K562 (cell line): ENCODE measurements around the gene RBM34. TPM values are rescaled to one million over a fixed set of nuclear protein-coding genes. Genes with fewer than 3 reads are reported as not detected.
A peak's percentile ranks its signal among the peaks of the same experiment; 100 is the strongest.

ENCODE experiments used
- ERF ChIP-seq: fragments of 450-650 bp; formaldehyde crosslinking; IDR thresholded peaks from 2 replicates; pipeline ENCODE4 v1.4.0; 2020; ENCODE audit warnings: mild to moderate bottlenecking, mixed read lengths
- FOXA1 ChIP-seq: fragments of 450-650 bp; IDR thresholded peaks from 2 replicates; pipeline ENCODE4 v1.6.1; 2016; ENCODE audit warnings: mild to moderate bottlenecking, borderline replicate concordance
- GABPB1 ChIP-seq: sonication (generic); formaldehyde crosslinking; IDR thresholded peaks from 2 replicates; pipeline ENCODE4 v1.8.0; 2022; ENCODE audit warnings: mild to moderate bottlenecking, missing genetic modification reagents
- HLTF ChIP-seq: fragments of 450-650 bp; IDR thresholded peaks from 2 replicates; pipeline ENCODE4 v1.6.1; 2016
- NFIX ChIP-seq: fragments of 250-450 bp; sonication (Bioruptor Pico); IDR thresholded peaks from 2 replicates; pipeline ENCODE4 v1.4.0; 2020; ENCODE audit warnings: low read depth, mild to moderate bottlenecking, moderate library complexity
- OTX1 ChIP-seq: fragments of 450-650 bp; formaldehyde crosslinking; IDR thresholded peaks from 2 replicates; pipeline ENCODE4 v1.4.0; 2022; ENCODE audit warnings: mild to moderate bottlenecking
- PTBP1 ChIP-seq: fragments of 200-400 bp; formaldehyde crosslinking; IDR thresholded peaks from 2 replicates; pipeline ENCODE4 v1.6.1; 2017; ENCODE audit warnings: low read depth, low read length
- RERE ChIP-seq: sonication (generic); formaldehyde crosslinking; IDR thresholded peaks from 2 replicates; pipeline ENCODE4 v1.8.0; 2023; ENCODE audit warnings: missing genetic modification reagents, mild to moderate bottlenecking, borderline replicate concordance
- TEAD4 ChIP-seq, 2 experiments: sonication (generic) in 1 of 2; formaldehyde crosslinking in 1 of 2; IDR thresholded peaks; 2 replicates each; pipeline versions ENCODE4 v1.6.1 to v1.8.0; 2012 to 2022; ENCODE audit warnings: borderline replicate concordance in 1 of 2, inconsistent platforms in 1 of 2, low read length in 1 of 2, mild to moderate bottlenecking in 1 of 2, missing genetic modification reagents in 1 of 2
- XRCC4 ChIP-seq: IDR thresholded peaks from one replicate; pipeline ENCODE4 v1.6.1; 2011; ENCODE audit not compliant: insufficient read depth, insufficient read length; ENCODE audit errors: extremely low read depth
- ZC3H4 ChIP-seq: sonication (generic); formaldehyde crosslinking; IDR thresholded peaks from 2 replicates; pipeline ENCODE4 v1.9.0; 2021; ENCODE audit warnings: missing genetic modification reagents, borderline replicate concordance
- ZNF41 ChIP-seq: fragments of 250-450 bp; sonication (Bioruptor Pico); conservative IDR thresholded peaks from 2 replicates; pipeline ENCODE4 v1.4.0; 2020; ENCODE audit warnings: mild to moderate bottlenecking
- ZNF57 ChIP-seq: fragments of 450-650 bp; formaldehyde crosslinking; IDR thresholded peaks from 2 replicates; pipeline ENCODE4 v1.4.0; 2020; ENCODE audit warnings: mild to moderate bottlenecking, moderate library complexity
- ZNF583 ChIP-seq: fragments of 250-450 bp; sonication (Bioruptor Pico); IDR thresholded peaks from 2 replicates; pipeline ENCODE4 v1.4.0; 2020
- polyA plus RNA-seq, 8 experiments: library from polyadenylated mRNA; depleted of rRNA in 4 of 8; stranded (reverse) in 5 of 8; unstranded in 3 of 8; fragments of >200 nt; fragmentation: Nextera tagmentation in 2 of 8; fragmentation: Illumina TruSeq in 1 of 8; extraction: Ambion mirVana in 2 of 8; extraction: Trizol in 1 of 8; gene quantifications; 2 replicates each; pipeline versions ENCODE4 v1.2.1 to v1.2.3, GENCODE V29; 2011 to 2014; ENCODE audit warnings: inconsistent platforms in 1 of 8, missing spikeins in 1 of 8
- total RNA-seq, 7 experiments: library from RNA; depleted of rRNA in 6 of 7; stranded (reverse); fragments of >200 nt in 6 of 7; fragmentation: Illumina TruSeq in 2 of 7; extraction: Trizol in 2 of 7; gene quantifications; 2 replicates each; pipeline versions ENCODE4 v1.2.1 to v1.2.3, GENCODE V29; 2011 to 2021; ENCODE audit warnings: low replicate concordance in 1 of 7
- TF ChIP-seq, protein P1 (sequence below): fragments of 250-450 bp; sonication (Bioruptor Pico); IDR thresholded peaks from 2 replicates; pipeline ENCODE4 v1.5.0; 2021; ENCODE audit warnings: mild to moderate bottlenecking, borderline replicate concordance
- TF ChIP-seq, protein P2 (sequence below): fragments of 250-450 bp; sonication (Bioruptor Pico); IDR thresholded peaks from 2 replicates; pipeline ENCODE4 v1.5.1; 2021; ENCODE audit warnings: mild to moderate bottlenecking
- TF ChIP-seq, protein P3 (sequence below): fragments of 450-650 bp; IDR thresholded peaks from 2 replicates; pipeline ENCODE4 v1.6.1; 2018; ENCODE audit warnings: mild to moderate bottlenecking, low read depth; ENCODE audit not compliant: partially characterized antibody

RBM34 gene
- total and polyA plus RNA-seq, 9 of the 15 experiments (the other 6 are each of a cell fraction or from before 2014, with no cell fraction given) = 64.0 to 178 (median 124) TPM

GRCh38 chr1:235113183-235113917, 47.7 kb downstream of the RBM34 start (continued):
- TF ChIP-seq, protein P1, sequence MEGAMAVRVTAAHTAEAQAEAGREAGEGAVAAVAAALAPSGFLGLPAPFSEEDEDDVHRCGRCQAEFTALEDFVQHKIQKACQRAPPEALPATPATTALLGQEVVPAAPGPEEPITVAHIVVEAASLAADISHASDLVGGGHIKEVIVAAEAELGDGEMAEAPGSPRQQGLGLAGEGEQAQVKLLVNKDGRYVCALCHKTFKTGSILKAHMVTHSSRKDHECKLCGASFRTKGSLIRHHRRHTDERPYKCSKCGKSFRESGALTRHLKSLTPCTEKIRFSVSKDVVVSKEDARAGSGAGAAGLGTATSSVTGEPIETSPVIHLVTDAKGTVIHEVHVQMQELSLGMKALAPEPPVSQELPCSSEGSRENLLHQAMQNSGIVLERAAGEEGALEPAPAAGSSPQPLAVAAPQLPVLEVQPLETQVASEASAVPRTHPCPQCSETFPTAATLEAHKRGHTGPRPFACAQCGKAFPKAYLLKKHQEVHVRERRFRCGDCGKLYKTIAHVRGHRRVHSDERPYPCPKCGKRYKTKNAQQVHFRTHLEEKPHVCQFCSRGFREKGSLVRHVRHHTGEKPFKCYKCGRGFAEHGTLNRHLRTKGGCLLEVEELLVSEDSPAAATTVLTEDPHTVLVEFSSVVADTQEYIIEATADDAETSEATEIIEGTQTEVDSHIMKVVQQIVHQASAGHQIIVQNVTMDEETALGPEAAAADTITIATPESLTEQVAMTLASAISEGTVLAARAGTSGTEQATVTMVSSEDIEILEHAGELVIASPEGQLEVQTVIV = no peak
- TF ChIP-seq ZNF583 = no peak
- no peak for TF ChIP-seq ZNF41
- TF ChIP-seq PTBP1 = no peak
- TF ChIP-seq, protein P2, sequence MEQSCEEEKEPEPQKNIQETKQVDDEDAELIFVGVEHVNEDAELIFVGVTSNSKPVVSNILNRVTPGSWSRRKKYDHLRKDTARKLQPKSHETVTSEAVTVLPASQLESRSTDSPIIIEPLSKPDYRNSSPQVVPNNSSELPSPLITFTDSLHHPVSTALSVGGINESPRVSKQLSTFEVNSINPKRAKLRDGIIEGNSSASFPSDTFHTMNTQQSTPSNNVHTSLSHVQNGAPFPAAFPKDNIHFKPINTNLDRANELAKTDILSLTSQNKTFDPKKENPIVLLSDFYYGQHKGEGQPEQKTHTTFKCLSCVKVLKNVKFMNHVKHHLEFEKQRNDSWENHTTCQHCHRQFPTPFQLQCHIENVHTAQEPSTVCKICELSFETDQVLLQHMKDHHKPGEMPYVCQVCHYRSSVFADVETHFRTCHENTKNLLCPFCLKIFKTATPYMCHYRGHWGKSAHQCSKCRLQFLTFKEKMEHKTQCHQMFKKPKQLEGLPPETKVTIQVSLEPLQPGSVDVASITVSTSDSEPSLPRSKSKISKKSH = no peak
- TF ChIP-seq OTX1 (CRISPR knock-in tag) = no peak
- TF ChIP-seq FOXA1 = no peak
- TF ChIP-seq TEAD4 (IDR thresholded peaks at IDR 0.05; ENCODE audit: low read length) = peak; percentile 91
- no peak for TF ChIP-seq TEAD4 (CRISPR knock-in tag; IDR thresholded peaks at IDR 0.05; ENCODE audit: borderline replicate concordance)
- no peak for TF ChIP-seq ERF
- TF ChIP-seq, protein P3, sequence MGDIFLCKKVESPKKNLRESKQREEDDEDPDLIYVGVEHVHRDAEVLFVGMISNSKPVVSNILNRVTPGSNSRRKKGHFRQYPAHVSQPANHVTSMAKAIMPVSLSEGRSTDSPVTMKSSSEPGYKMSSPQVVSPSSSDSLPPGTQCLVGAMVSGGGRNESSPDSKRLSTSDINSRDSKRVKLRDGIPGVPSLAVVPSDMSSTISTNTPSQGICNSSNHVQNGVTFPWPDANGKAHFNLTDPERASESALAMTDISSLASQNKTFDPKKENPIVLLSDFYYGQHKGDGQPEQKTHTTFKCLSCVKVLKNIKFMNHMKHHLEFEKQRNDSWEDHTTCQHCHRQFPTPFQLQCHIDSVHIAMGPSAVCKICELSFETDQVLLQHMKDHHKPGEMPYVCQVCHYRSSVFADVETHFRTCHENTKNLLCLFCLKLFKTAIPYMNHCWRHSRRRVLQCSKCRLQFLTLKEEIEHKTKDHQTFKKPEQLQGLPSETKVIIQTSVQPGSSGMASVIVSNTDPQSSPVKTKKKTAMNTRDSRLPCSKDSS = no peak
- TF ChIP-seq HLTF = no peak
- no peak for TF ChIP-seq ZC3H4 (CRISPR knock-in tag)
- TF ChIP-seq NFIX (CRISPR knock-in tag) = no peak
- TF ChIP-seq ZNF57 (CRISPR knock-in tag) = no peak
- TF ChIP-seq RERE (CRISPR knock-in tag) = no peak
- no peak for TF ChIP-seq GABPB1 (CRISPR knock-in tag)
- no peak for TF ChIP-seq XRCC4
